Mesenchymal stem cell (in vitro differentiated cells and primary cell): ENCODE data around the gene RMRP.
A peak's percentile ranks its signal among the peaks of the same experiment; 100 is the strongest.

Experiments used
- DNase-seq: peaks from one replicate; pipeline ENCODE4 v3.0.0-alpha.2; 2013
- H2AFZ ChIP-seq: one replicate; pipeline ENCODE4 v1.6.1; 2013; ENCODE audit warnings: low read depth, mild to moderate bottlenecking, control low read depth, inconsistent platforms, low read length, moderate library complexity
- H2AK5ac ChIP-seq: 2 replicates; pipeline ENCODE4 v1.6.1; 2013; ENCODE audit warnings: low read length, moderate library complexity, mild to moderate bottlenecking, inconsistent platforms; ENCODE audit not compliant: severe bottlenecking
- H2BK120ac ChIP-seq: one replicate; pipeline ENCODE4 v1.6.1; 2013; ENCODE audit warnings: low read depth, mild to moderate bottlenecking, inconsistent platforms, low read length, moderate library complexity
- H2BK12ac ChIP-seq, 2 experiments: one replicate each; pipeline ENCODE4 v1.6.1; 2013; ENCODE audit warnings: inconsistent platforms in 2 of 2, low read length in 2 of 2, mild to moderate bottlenecking in 2 of 2, moderate library complexity in 2 of 2, control low read depth in 1 of 2
- H2BK15ac ChIP-seq: one replicate; pipeline ENCODE4 v1.6.1; 2013; ENCODE audit warnings: mild to moderate bottlenecking, low read depth, inconsistent platforms; ENCODE audit not compliant: poor library complexity, severe bottlenecking
- H2BK5ac ChIP-seq: 2 replicates; pipeline ENCODE4 v1.6.1; 2013; ENCODE audit warnings: low read depth, mild to moderate bottlenecking, low read length, control low read depth, inconsistent platforms; ENCODE audit not compliant: poor library complexity, severe bottlenecking
- H3K14ac ChIP-seq, 2 experiments: one replicate each; pipeline ENCODE4 v1.6.1; 2013; ENCODE audit warnings: inconsistent platforms in 2 of 2, low read length in 2 of 2, control low read depth in 1 of 2, mild to moderate bottlenecking in 1 of 2, moderate library complexity in 1 of 2
- H3K18ac ChIP-seq, 2 experiments: one replicate each; pipeline ENCODE4 v1.6.1; 2013; ENCODE audit warnings: inconsistent platforms in 2 of 2, low read length in 2 of 2, control low read depth in 1 of 2, low read depth in 1 of 2, mild to moderate bottlenecking in 1 of 2
- H3K23ac ChIP-seq, 2 experiments: one replicate each; pipeline ENCODE4 v1.6.1; 2013; ENCODE audit warnings: inconsistent platforms in 2 of 2, low read length in 2 of 2, mild to moderate bottlenecking in 2 of 2, moderate library complexity in 2 of 2, control low read depth in 1 of 2
- H3K27ac ChIP-seq: 2 replicates; pipeline ENCODE4 v1.5.1; 2013; ENCODE audit warnings: mild to moderate bottlenecking, moderate library complexity, low read length, control low read depth, inconsistent platforms; ENCODE audit not compliant: poor library complexity, severe bottlenecking
- H3K27me3 ChIP-seq, 2 experiments: 2 replicates each; pipeline versions ENCODE4 v1.6.1 to v1.7.0; 2013; ENCODE audit warnings: low read length in 2 of 2, mild to moderate bottlenecking in 2 of 2, moderate library complexity in 2 of 2, control low read depth in 1 of 2, inconsistent platforms in 1 of 2; ENCODE audit not compliant: control insufficient read depth in 1 of 2, insufficient read depth in 1 of 2
- H3K36me3 ChIP-seq, 2 experiments: 2 replicates each; pipeline versions ENCODE4 v1.6.1 to v1.7.0; 2013; ENCODE audit warnings: low read length in 2 of 2, control low read depth in 1 of 2, inconsistent platforms in 1 of 2, low read depth in 1 of 2, mild to moderate bottlenecking in 1 of 2; ENCODE audit not compliant: insufficient read depth in 2 of 2, control insufficient read depth in 1 of 2
- H3K4ac ChIP-seq, 2 experiments: one replicate each; pipeline ENCODE4 v1.6.1; 2013; ENCODE audit warnings: inconsistent platforms in 2 of 2, low read length in 2 of 2, mild to moderate bottlenecking in 2 of 2, moderate library complexity in 2 of 2, control low read depth in 1 of 2, low read depth in 1 of 2
- H3K4me1 ChIP-seq: 2 replicates; pipeline ENCODE4 v1.6.1; 2013; ENCODE audit warnings: low read depth, low read length, control low read depth; ENCODE audit not compliant: control insufficient read depth, insufficient read depth
- H3K4me2 ChIP-seq: 2 replicates; pipeline ENCODE4 v1.6.1; 2013; ENCODE audit warnings: low read length, mild to moderate bottlenecking, inconsistent platforms; ENCODE audit not compliant: poor library complexity, severe bottlenecking
- H3K4me3 ChIP-seq, 2 experiments: 2 replicates each; pipeline versions ENCODE4 v1.5.1 to v1.7.0; 2013; ENCODE audit warnings: low read length in 2 of 2, mild to moderate bottlenecking in 2 of 2, control low read depth in 1 of 2, low read depth in 1 of 2; ENCODE audit not compliant: insufficient read depth in 1 of 2
- H3K79me1 ChIP-seq: replicated peaks from 2 replicates; pipeline ENCODE4 v1.6.1; 2013; ENCODE audit warnings: mild to moderate bottlenecking, control low read depth, low read length, inconsistent platforms; ENCODE audit not compliant: poor library complexity, severe bottlenecking
- H3K9ac ChIP-seq: 2 replicates; pipeline ENCODE4 v1.7.0; 2013; ENCODE audit warnings: mild to moderate bottlenecking, low read length, moderate library complexity
- H3K9me3 ChIP-seq: 2 replicates; pipeline ENCODE4 v1.7.0; 2013; ENCODE audit warnings: mild to moderate bottlenecking, low read length; ENCODE audit not compliant: control insufficient read depth
- H4K8ac ChIP-seq: one replicate; pipeline ENCODE4 v1.6.1; 2013; ENCODE audit warnings: inconsistent platforms, mild to moderate bottlenecking, low read length, moderate library complexity
- H4K91ac ChIP-seq: one replicate; pipeline ENCODE4 v1.6.1; 2013; ENCODE audit warnings: mild to moderate bottlenecking, low read length, inconsistent platforms
- WGBS: methylation state at CpG from one replicate; pipeline ENCODE4 v1.1.7; 2013; ENCODE audit warnings: mixed read lengths; 5-methylcytosine and 5-hydroxymethylcytosine counted together

Gene RMRP

DNA sequence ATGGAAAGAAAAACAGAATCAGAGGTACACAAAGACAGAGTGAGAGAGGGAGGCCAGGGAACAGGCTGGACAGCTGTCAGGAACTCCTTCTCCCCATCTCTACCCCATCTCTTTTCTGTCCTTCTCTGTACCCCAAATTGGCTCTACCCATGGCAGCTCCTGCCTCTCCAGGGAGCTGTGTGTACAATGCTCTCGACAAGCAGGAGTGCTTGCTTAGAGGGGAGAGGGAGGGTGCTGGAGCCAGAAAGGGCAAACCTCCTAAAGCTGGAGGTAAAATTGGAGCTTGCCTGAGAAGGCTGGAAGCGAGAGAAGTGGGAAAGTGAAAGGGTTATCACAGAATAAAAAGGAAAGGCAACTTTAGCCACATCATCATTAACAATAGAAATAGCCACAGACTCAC is 25.5 kb upstream of the RMRP start:
- no peak overlapping the region for H2BK15ac ChIP-seq
- no peak overlapping the region for H2BK5ac ChIP-seq
- DNase-seq, result no peak
- H2BK120ac ChIP-seq, result no peak overlapping the region
- H3K27me3 ChIP-seq, result no peaks in the 10 kb centered on the region
- H3K14ac ChIP-seq, result no peak overlapping the region
- no peak overlapping the region for H3K4ac ChIP-seq
- H2BK12ac ChIP-seq, result no peak overlapping the region
- 90% methylated on average over 1 of the region's 2 CpGs for WGBS
- no peaks in the 10 kb centered on the region for H3K9me3 ChIP-seq
- peaks cover 5% of the 10 kb centered on the region for H3K79me1 ChIP-seq
- H3K23ac ChIP-seq, result no peak overlapping the region
- H3K18ac ChIP-seq, result no peak overlapping the region
- H3K4me1 ChIP-seq, result peaks cover 43% of the 10 kb centered on the region
- H3K4me3 ChIP-seq, result no peak overlapping the region
- no peak overlapping the region for H2AK5ac ChIP-seq
- H3K36me3 ChIP-seq, result peaks cover 70 to 71% of the 10 kb centered on the region in 2 experiments
- no peak overlapping the region for H3K27ac ChIP-seq
- H4K8ac ChIP-seq, result no peak overlapping the region
- H3K9ac ChIP-seq, result no peak overlapping the region
- H4K91ac ChIP-seq, result no peak overlapping the region
- no peak overlapping the region for H2AFZ ChIP-seq
- H3K4me2 ChIP-seq, result no peak overlapping the region

DNA sequence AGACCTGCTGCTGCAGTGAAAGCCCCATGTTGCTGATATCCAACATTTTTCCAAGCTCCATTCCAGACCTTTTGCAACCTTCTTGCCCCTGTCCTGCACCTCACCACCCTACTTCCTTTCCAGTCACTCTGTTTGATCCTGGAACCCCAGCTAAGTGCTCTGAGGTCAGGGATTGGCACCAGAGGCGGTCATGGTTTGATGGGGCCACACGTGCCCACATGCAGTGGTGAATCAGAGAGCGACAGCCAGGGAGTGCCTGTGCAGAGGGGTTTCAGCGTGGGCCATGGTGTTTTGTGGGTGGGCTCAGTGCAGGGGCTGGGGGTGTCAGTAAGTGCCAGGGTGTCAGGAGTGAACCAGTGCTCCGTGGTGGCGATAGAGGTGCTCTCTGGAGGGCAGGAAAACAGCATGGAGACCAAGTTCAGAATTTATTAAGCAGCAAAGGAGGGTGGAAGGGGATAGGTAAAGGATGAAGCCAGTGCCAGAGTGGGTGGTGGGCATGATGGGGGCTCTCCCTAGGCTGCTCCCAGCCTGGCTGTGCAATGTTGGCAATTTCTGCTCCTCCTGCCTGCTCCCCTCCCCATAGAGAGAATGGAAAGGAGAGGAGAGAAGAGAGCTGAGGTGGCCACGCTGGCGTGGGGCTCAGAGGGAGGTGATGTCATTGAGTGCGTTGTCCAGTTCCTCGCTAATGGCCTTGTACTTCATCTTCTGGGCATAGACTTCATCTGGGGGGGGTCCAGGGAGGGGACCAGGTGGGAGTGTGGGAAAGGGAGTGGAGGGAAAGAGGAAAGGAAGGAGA is 24.9 kb upstream of the RMRP start:
- Histone ChIP-seq H3K27me3 (no peaks in the 10 kb centered on the region), H2AFZ (no peak overlapping the region), H3K9ac (no peak overlapping the region), H3K36me3 (peaks cover 64 to 65% of the 10 kb centered on the region in 2 experiments), H3K27ac (no peak overlapping the region), H3K14ac (no peak overlapping the region), H3K4me3 (no peak overlapping the region), H2BK5ac (no peak overlapping the region), H2BK15ac (no peak overlapping the region), H4K8ac (no peak overlapping the region), H3K4me1 (peaks cover 37% of the 10 kb centered on the region), H3K4ac (no peak overlapping the region), H2BK12ac (no peak overlapping the region), H3K18ac (no peak overlapping the region), H4K91ac (no peak overlapping the region), H2AK5ac (no peak overlapping the region), H3K4me2 (no peak overlapping the region), H2BK120ac (no peak overlapping the region), H3K9me3 (no peaks in the 10 kb centered on the region), H3K23ac (no peak overlapping the region), H3K79me1 (peaks cover 5% of the 10 kb centered on the region)
- 96% methylated on average over 10 of the region's 10 CpGs for WGBS
- DNase-seq, result no peak

DNA sequence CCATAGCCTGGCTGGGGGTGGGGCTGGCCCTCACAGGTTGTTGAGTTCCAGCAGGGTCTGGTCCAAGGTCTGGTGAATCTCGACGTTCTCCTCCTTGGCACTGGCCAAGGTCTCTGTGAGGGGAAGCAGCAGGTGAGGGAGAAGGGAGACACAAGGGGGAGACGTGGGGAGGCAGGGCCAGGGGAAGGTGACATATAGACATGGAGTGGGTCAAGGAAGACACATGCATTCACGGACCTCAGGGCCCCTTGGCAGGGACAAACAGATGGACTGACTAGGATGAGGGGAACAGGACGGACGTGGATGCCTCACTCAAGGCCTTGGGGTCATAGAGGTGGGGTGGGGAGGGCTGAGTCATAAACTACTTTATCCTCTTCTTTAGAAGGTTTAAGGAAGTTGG is 24.2 kb upstream of the RMRP start:
- 75% methylated on average over 6 of the region's 6 CpGs for WGBS
- H3K4me1 ChIP-seq, result peaks cover 32% of the 10 kb centered on the region

DNA sequence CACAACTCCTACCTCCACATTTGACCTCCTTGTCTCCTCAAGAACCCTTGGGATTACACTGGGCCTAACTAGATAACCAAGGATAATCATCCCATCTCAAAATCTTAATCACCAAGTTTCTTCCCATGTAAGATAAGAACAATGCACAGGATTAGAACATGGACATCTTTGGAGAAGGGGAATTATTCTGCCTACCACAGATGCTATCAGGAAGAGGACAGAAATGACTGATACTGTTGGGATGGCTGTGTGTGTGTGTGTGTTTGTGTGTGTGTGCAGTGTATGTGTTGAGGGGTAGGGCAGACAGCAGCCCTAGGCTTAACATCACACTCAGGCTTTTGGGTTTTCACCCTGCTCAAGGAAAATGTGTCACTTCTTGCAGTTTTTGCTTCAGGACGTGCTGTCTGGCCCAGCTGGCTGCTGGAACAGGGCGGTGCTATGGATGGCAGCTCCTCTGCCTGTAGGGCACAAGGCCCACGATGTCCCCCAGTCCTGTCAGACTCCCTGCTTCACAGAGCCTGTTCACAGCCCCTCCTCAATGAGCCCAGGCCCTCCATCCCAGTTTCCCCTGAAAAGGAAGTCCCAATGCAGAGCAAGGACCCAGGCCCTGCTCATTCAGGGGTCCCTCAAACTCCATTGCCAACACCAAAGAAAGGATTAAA is 23.7 kb upstream of the RMRP start:
- H2AK5ac ChIP-seq, result no peak overlapping the region
- H2BK5ac ChIP-seq, result no peak overlapping the region
- H4K91ac ChIP-seq, result no peak overlapping the region
- no peak overlapping the region for H3K4me3 ChIP-seq
- H3K14ac ChIP-seq, result no peak overlapping the region
- no peak overlapping the region for H2BK15ac ChIP-seq
- peak overlapping the region; percentile 1 for H3K9ac ChIP-seq
- peaks cover 28% of the 10 kb centered on the region for H3K4me1 ChIP-seq
- peaks cover 53 to 55% of the 10 kb centered on the region in 2 experiments for H3K36me3 ChIP-seq
- H2AFZ ChIP-seq, result no peak overlapping the region
- no peak overlapping the region for H2BK12ac ChIP-seq
- H4K8ac ChIP-seq, result no peak overlapping the region
- no peak overlapping the region for H3K4me2 ChIP-seq
- H3K4ac ChIP-seq, result no peak overlapping the region
- no peak overlapping the region for H3K23ac ChIP-seq
- H3K79me1 ChIP-seq, result peaks cover 5% of the 10 kb centered on the region
- H3K27ac ChIP-seq, result no peak overlapping the region
- H3K18ac ChIP-seq, result peak overlapping the region in 1 of 2 experiments; percentile 41
- no peak overlapping the region for H2BK120ac ChIP-seq
- H3K27me3 ChIP-seq, result peaks cover 0 to 1% of the 10 kb centered on the region in 2 experiments
- no peak for DNase-seq
- no peaks in the 10 kb centered on the region for H3K9me3 ChIP-seq
- WGBS, result 81% methylated on average over 3 of the region's 3 CpGs

More for the DNA sequence above, 24.2 kb upstream of the RMRP start:
- DNase-seq, result no peak
- no peak overlapping the region for H3K23ac ChIP-seq
- H3K9me3 ChIP-seq, result no peaks in the 10 kb centered on the region
- H2BK5ac ChIP-seq, result no peak overlapping the region
- no peak overlapping the region for H2BK12ac ChIP-seq
- H2BK15ac ChIP-seq, result no peak overlapping the region
- H3K4me2 ChIP-seq, result no peak overlapping the region
- H3K4ac ChIP-seq, result no peak overlapping the region
- H3K27ac ChIP-seq, result no peak overlapping the region
- H3K18ac ChIP-seq, result no peak overlapping the region
- H3K4me3 ChIP-seq, result no peak overlapping the region
- no peak overlapping the region for H4K8ac ChIP-seq
- H2AK5ac ChIP-seq, result no peak overlapping the region
- no peak overlapping the region for H4K91ac ChIP-seq
- no peak overlapping the region for H3K9ac ChIP-seq
- no peak overlapping the region for H2BK120ac ChIP-seq
- H3K79me1 ChIP-seq, result peaks cover 5% of the 10 kb centered on the region
- H2AFZ ChIP-seq, result no peak overlapping the region
- peaks cover 58% of the 10 kb centered on the region in 2 experiments for H3K36me3 ChIP-seq
- no peaks in the 10 kb centered on the region for H3K27me3 ChIP-seq
- H3K14ac ChIP-seq, result no peak overlapping the region
